Astrocyte (in vitro differentiated cells and primary cell): ENCODE measurements around the gene SLN. TPM values are rescaled to one million over a fixed set of nuclear protein-coding genes. Genes with fewer than 3 reads are reported as not detected.
A peak's percentile ranks its signal among the peaks of the same experiment; 100 is the strongest.

Experiments
- DNase-seq: peaks from one replicate; pipeline ENCODE4 v3.0.0-alpha.2; 2010; ENCODE audit warnings: low read depth
- FAIRE-seq: peaks from 2 replicates; lab custom pipeline; 2011; peaks lifted over from hg19 to GRCh38; lab: Jason Lieb, UNC
- H2AFZ ChIP-seq: 2 replicates; pipeline ENCODE4 v1.6.0; 2012; ENCODE audit warnings: low read depth, low read length, inconsistent platforms
- H3K27ac ChIP-seq: 2 replicates; pipeline ENCODE4 v1.5.1; 2011; ENCODE audit warnings: low read depth, low read length, inconsistent platforms
- H3K27me3 ChIP-seq: 2 replicates; pipeline ENCODE4 v1.6.0; 2011; ENCODE audit warnings: low read length, inconsistent platforms; ENCODE audit not compliant: insufficient read depth
- H3K36me3 ChIP-seq: 2 replicates; pipeline ENCODE4 v1.5.1; 2011; ENCODE audit warnings: low read length, inconsistent platforms; ENCODE audit not compliant: insufficient read depth
- H3K4me1 ChIP-seq: 2 replicates; pipeline ENCODE4 v1.5.1; 2011; ENCODE audit warnings: low read length, inconsistent platforms; ENCODE audit not compliant: insufficient read depth
- H3K4me2 ChIP-seq: 2 replicates; pipeline ENCODE4 v1.6.0; 2012; ENCODE audit warnings: low read length, inconsistent platforms
- H3K4me3 ChIP-seq: 2 replicates; pipeline ENCODE4 v1.5.1; 2011; ENCODE audit warnings: low read depth, mild to moderate bottlenecking, low read length, inconsistent platforms; ENCODE audit not compliant: insufficient read depth
- H3K79me2 ChIP-seq: 2 replicates; pipeline ENCODE4 v1.6.0; 2012; ENCODE audit warnings: mild to moderate bottlenecking, low read length, inconsistent platforms; ENCODE audit not compliant: insufficient read depth
- H3K9ac ChIP-seq: 2 replicates; pipeline ENCODE4 v1.6.0; 2012; ENCODE audit warnings: mild to moderate bottlenecking, low read length, inconsistent platforms
- H3K9me3 ChIP-seq: 2 replicates; pipeline ENCODE4 v1.5.1; 2012; ENCODE audit warnings: low read depth, mild to moderate bottlenecking, low read length, inconsistent platforms; ENCODE audit not compliant: insufficient read depth
- H4K20me1 ChIP-seq: 2 replicates; pipeline ENCODE4 v1.6.0; 2012; ENCODE audit warnings: low read length, inconsistent platforms; ENCODE audit not compliant: insufficient read depth
- H3K27ac Mint-ChIP-seq: one replicate; pipeline ENCODE4 v1.8.0; 2021; ENCODE audit warnings: mild to moderate bottlenecking, mixed read lengths; ENCODE audit not compliant: unreplicated experiment
- H3K27me3 Mint-ChIP-seq: one replicate; pipeline ENCODE4 v1.8.0; 2021; ENCODE audit warnings: low read depth, mixed read lengths; ENCODE audit not compliant: unreplicated experiment
- H3K36me3 Mint-ChIP-seq: one replicate; pipeline ENCODE4 v1.8.0; 2021; ENCODE audit warnings: low read depth, mixed read lengths; ENCODE audit not compliant: unreplicated experiment
- H3K4me1 Mint-ChIP-seq: one replicate; pipeline ENCODE4 v1.8.0; 2021; ENCODE audit warnings: low read depth, mixed read lengths; ENCODE audit not compliant: unreplicated experiment
- H3K4me3 Mint-ChIP-seq: one replicate; pipeline ENCODE4 v1.8.0; 2021; ENCODE audit warnings: mild to moderate bottlenecking, moderate library complexity, mixed read lengths; ENCODE audit not compliant: unreplicated experiment
- H3K9me3 Mint-ChIP-seq: one replicate; pipeline ENCODE4 v1.8.0; 2021; ENCODE audit warnings: mild to moderate bottlenecking, mixed read lengths; ENCODE audit not compliant: unreplicated experiment
- CTCF ChIP-seq: IDR thresholded peaks from 2 replicates; pipeline ENCODE4 v1.5.1; 2011; ENCODE audit warnings: low read depth, mild to moderate bottlenecking, inconsistent platforms, low read length, moderate library complexity; ENCODE audit not compliant: insufficient read depth
- EZH2 ChIP-seq: IDR thresholded peaks from 2 replicates; pipeline ENCODE4 v1.6.1; 2012; ENCODE audit warnings: mild to moderate bottlenecking, low read length, inconsistent platforms; ENCODE audit not compliant: insufficient read depth
- total RNA-seq: library from RNA; stranded (reverse); gene quantifications from 2 replicates; pipeline ENCODE4 v1.2.1, GENCODE V29; 2021

SLN gene
- total RNA-seq, 1 donor from 2014 or later, result 4.9 TPM

DNA sequence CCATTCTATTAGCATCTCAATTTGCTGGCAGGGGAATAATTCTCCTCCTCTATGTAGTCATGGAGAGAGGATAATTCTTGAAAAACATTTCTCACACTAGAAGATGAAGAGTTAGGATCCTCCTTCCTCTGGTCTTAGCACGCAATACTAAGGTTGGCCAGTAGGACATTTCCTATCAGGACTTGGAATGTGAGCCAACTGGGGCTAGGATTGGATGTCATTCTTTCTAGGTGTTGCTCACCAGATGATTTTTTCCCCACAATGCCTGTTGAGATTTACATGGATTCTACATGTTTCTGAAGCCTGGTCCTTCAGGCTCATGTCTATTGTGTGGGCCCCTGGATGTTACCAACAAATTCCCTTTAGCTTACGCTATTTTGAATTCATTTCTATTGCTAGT lies 28.0 kb downstream of the SLN start:
- H3K27ac ChIP-seq, result no peak overlapping the region
- Mint-ChIP-seq H3K27ac (no peak overlapping the region), H3K4me1 (no peaks in the 10 kb centered on the region), H3K9me3 (no peaks in the 10 kb centered on the region), H3K36me3 (no peaks in the 10 kb centered on the region), H3K27me3 (no peaks in the 10 kb centered on the region), H3K4me3 (no peak overlapping the region)
- H3K4me3 ChIP-seq, result no peak overlapping the region
- H3K4me2 ChIP-seq, result no peak overlapping the region
- H3K27me3 ChIP-seq, result no peaks in the 10 kb centered on the region
- DNase-seq (no peak), FAIRE-seq (no peak)
- H3K9me3 ChIP-seq, result no peaks in the 10 kb centered on the region
- no peak for TF ChIP-seq EZH2
- TF ChIP-seq CTCF, result peak; percentile 52
- H3K36me3 ChIP-seq, result no peaks in the 10 kb centered on the region
- H3K4me1 ChIP-seq, result no peaks in the 10 kb centered on the region
- no peaks in the 10 kb centered on the region for H3K79me2 ChIP-seq
- no peaks in the 10 kb centered on the region for H4K20me1 ChIP-seq
- no peak overlapping the region for H2AFZ ChIP-seq
- H3K9ac ChIP-seq, result no peak overlapping the region

DNA sequence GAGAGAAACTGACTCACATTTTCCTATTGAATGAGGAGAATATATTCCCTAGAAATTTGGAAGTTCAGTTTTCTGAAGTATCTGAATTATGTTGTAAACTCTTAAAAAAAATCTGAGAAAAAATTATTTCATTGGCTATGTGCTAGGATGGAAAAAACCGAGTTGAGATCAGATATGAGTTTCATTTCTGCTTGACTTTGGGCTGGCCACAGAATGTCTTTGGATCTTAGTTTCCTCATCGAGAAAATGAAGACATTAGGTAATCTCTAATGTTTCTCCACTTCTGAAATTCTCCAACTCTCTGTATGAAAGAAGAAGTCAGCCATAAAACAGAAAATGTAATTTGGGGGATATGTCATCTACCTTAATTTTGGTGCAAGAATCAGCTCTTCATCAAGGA lies 28.8 kb downstream of the SLN start:
- FAIRE-seq, result no peak
- no peak overlapping the region for H2AFZ ChIP-seq

More for the DNA sequence above, 28.8 kb downstream of the SLN start:
- TF ChIP-seq EZH2 (no peak), CTCF (no peak)
- Mint-ChIP-seq H3K4me1 (no peaks in the 10 kb centered on the region), H3K27me3 (no peaks in the 10 kb centered on the region), H3K27ac (no peak overlapping the region), H3K9me3 (no peaks in the 10 kb centered on the region), H3K4me3 (no peak overlapping the region), H3K36me3 (no peaks in the 10 kb centered on the region)
- no peaks in the 10 kb centered on the region for H4K20me1 ChIP-seq
- no peak overlapping the region for H3K4me2 ChIP-seq
- H3K36me3 ChIP-seq, result no peaks in the 10 kb centered on the region
- H3K27me3 ChIP-seq, result no peaks in the 10 kb centered on the region
- H3K4me3 ChIP-seq, result no peak overlapping the region
- no peak for DNase-seq
- no peaks in the 10 kb centered on the region for H3K79me2 ChIP-seq
- H3K4me1 ChIP-seq, result no peaks in the 10 kb centered on the region
- H3K9ac ChIP-seq, result no peak overlapping the region
- H3K9me3 ChIP-seq, result no peaks in the 10 kb centered on the region
- H3K27ac ChIP-seq, result no peak overlapping the region
